ENCODE measurements around the gene OR56B4. TPM values are rescaled to one million over a fixed set of nuclear protein-coding genes. Genes with fewer than 3 reads are reported as not detected.
"Not testable (repeated sequence)": the region's sequence is repeated elsewhere in the genome, so short reads cannot be mapped to it uniquely, and the experiment has no call there.

Gene OR56B4
- total RNA-seq = not detected

GRCh38 chr11:6107384-6107783 lies at the start of gene OR56B4:
Gene OR56B4, plus strand, starts transcription at chr11:6107684. Its CDS starts 95 bp downstream, at chr11:6107779.
- H3K4me1 ChIP-seq; DNase-seq; H3K9me3 ChIP-seq; intact Hi-C loops (cut with DNase I; ENCODE audit: low total_unique reads); H3K4me3 ChIP-seq; H3K27ac ChIP-seq; H3K27me3 ChIP-seq; H3K36me3 ChIP-seq: not testable (repeated sequence)

DNA sequence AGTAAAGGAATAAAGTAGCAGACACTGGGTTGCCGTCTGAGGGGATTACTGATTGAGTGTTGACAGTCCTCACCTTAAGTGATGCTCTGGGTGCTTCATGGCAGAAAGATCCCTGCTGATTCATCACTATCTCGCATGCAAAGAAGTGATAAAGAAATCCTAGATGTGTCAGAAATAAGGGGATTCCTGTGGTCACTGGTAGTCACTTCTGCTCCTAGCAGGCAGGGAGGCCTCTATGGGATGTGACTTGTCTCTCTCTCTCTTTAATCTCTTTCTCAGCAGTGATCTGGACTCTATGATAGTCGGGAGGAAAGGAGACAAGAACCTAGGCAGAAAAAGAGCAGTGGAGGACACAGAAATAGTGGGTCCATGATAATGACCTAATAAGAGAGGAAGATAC lies 46.0 kb upstream of the OR56B4 start:
- Histone ChIP-seq H3K36me3 (no peaks in the 10 kb centered on the region), H3K27ac (no peak overlapping the region), H3K27me3 (no peaks in the 10 kb centered on the region), H3K9me3 (no peaks in the 10 kb centered on the region), H3K4me1 (no peaks in the 10 kb centered on the region), H3K4me3 (no peak overlapping the region)
- no peak for TF ChIP-seq POLR2A (IDR thresholded peaks at IDR 0.05)
- TF ChIP-seq, protein P1, sequence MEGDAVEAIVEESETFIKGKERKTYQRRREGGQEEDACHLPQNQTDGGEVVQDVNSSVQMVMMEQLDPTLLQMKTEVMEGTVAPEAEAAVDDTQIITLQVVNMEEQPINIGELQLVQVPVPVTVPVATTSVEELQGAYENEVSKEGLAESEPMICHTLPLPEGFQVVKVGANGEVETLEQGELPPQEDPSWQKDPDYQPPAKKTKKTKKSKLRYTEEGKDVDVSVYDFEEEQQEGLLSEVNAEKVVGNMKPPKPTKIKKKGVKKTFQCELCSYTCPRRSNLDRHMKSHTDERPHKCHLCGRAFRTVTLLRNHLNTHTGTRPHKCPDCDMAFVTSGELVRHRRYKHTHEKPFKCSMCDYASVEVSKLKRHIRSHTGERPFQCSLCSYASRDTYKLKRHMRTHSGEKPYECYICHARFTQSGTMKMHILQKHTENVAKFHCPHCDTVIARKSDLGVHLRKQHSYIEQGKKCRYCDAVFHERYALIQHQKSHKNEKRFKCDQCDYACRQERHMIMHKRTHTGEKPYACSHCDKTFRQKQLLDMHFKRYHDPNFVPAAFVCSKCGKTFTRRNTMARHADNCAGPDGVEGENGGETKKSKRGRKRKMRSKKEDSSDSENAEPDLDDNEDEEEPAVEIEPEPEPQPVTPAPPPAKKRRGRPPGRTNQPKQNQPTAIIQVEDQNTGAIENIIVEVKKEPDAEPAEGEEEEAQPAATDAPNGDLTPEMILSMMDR (IDR thresholded peaks at IDR 0.05) = no peak
- no peak for DNase-seq
- intact Hi-C loops (cut with DNase I; ENCODE audit: low total_unique reads) = no loop called here

GRCh38 chr11:6062691-6063358 lies 44.7 kb upstream of the OR56B4 start:
- Histone ChIP-seq H3K36me3 (no peaks in the 10 kb centered on the region), H3K4me3 (no peak overlapping the region), H3K27me3 (no peaks in the 10 kb centered on the region), H3K27ac (no peak overlapping the region), H3K4me1 (no peaks in the 10 kb centered on the region), H3K9me3 (no peaks in the 10 kb centered on the region)
- TF ChIP-seq POLR2A (IDR thresholded peaks at IDR 0.05) = no peak
- TF ChIP-seq, protein P1 (IDR thresholded peaks at IDR 0.05) = no peak
- DNase-seq = no peak
- intact Hi-C loops (cut with DNase I; ENCODE audit: low total_unique reads) = no loop called here

DNA sequence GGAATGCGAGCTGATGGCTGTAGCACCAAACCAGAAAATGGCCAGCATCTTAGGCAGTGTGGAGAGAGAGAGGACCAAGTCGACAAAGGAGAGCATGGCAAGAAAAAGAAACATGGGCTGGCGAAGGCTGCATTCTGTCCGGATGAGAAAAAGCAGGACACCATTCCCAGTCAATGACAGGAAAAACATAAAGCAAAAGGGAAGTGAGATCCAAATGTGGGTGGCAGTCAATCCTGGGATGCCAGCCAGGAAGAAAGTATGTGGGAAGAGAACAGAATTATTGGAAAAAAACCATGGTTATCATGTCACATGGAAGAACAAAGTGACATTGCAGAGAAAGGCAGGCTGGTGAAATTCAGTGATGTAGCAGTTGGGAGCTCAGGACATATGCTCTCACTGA lies 40.0 kb upstream of the OR56B4 start:
- no peaks in the 10 kb centered on the region for H3K27me3 ChIP-seq
- intact Hi-C loops (cut with DNase I; ENCODE audit: low total_unique reads) = no loop called here
- no peaks in the 10 kb centered on the region for H3K9me3 ChIP-seq
- H3K36me3 ChIP-seq = no peaks in the 10 kb centered on the region
- H3K4me1 ChIP-seq = no peaks in the 10 kb centered on the region
- no peak overlapping the region for H3K27ac ChIP-seq
- TF ChIP-seq POLR2A (IDR thresholded peaks at IDR 0.05) = no peak
- TF ChIP-seq, protein P1 (IDR thresholded peaks at IDR 0.05) = no peak
- no peak for DNase-seq
- no peak overlapping the region for H3K4me3 ChIP-seq

DNA sequence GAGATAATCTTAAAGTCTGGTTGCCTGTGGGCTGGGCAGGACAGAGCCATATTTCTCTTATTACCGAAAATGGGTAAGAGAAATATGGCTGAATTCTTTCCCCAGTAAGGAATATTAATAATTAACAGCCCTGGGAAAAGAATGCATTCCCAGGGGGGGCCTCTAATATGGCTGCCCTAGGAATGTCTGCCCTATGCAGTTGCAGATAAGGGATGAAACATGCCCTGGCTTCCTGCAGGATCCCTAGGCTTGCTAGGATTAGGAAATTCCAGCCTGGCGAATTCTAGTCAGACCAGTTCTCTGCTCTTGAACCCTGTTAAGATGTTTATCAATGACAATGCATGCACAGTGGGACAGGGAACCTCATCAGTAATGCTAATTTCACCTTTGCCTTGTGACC lies 31.0 kb upstream of the OR56B4 start:
- DNase-seq; H3K4me3 ChIP-seq; intact Hi-C loops (cut with DNase I; ENCODE audit: low total_unique reads); H3K36me3 ChIP-seq; H3K27me3 ChIP-seq; H3K27ac ChIP-seq; H3K9me3 ChIP-seq; H3K4me1 ChIP-seq: not testable (repeated sequence)

DNA sequence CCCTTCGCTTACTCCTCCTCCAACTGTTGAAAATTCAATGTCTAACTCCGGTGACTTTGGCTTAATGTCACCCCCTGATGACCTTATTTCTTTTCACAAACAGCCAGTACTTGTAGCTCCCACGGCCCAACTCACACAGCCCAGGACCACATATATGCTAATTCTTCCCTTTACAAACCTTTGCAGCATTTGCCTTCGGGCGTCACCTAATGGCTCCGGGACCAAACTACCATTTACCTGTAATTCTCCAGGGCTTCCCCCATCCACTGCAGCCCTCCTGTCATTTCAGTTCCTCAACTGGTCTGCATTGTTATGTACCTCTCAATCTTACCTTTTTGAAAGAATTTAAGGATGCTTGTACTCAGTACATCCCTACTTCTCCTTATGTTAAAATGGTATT lies 29.8 kb upstream of the OR56B4 start:
- H3K27ac ChIP-seq = no peak overlapping the region
- intact Hi-C loops (cut with DNase I; ENCODE audit: low total_unique reads) = no loop called here

More for the DNA sequence above, 29.8 kb upstream of the OR56B4 start:
- H3K36me3 ChIP-seq = no peaks in the 10 kb centered on the region
- no peaks in the 10 kb centered on the region for H3K4me1 ChIP-seq
- H3K4me3 ChIP-seq = no peak overlapping the region
- no peak for DNase-seq
- H3K27me3 ChIP-seq = no peaks in the 10 kb centered on the region
- no peaks in the 10 kb centered on the region for H3K9me3 ChIP-seq
- TF ChIP-seq, protein P1 (IDR thresholded peaks at IDR 0.05) = no peak
- TF ChIP-seq POLR2A (IDR thresholded peaks at IDR 0.05) = no peak

All from uterus (tissue), 4 donors.